Central memory CD8-positive, alpha-beta T cell (primary cell): ENCODE data around the gene PCGF3.
A peak's percentile ranks its signal among the peaks of the same experiment; 100 is the strongest.
"Not testable (repeated sequence)": the region's sequence is repeated elsewhere in the genome, so short reads cannot be mapped to it uniquely, and the experiment has no call there.

Experiments
- ATAC-seq: fragments of 150-1000 bp; cut with Tn5 transposase; replicated peaks from 2 replicates; pipeline ENCODE4 v1.10.0; 2022; ENCODE audit warnings: mild to moderate bottlenecking, moderate FRiP score, moderate number of reproducible peaks; ENCODE audit not compliant: poor library complexity, severe bottlenecking; ENCODE audit errors: extremely low read depth
- DNase-seq, 2 donors: peaks; one replicate each; pipeline ENCODE4 v3.0.0; 2021; ENCODE audit warnings: low spot score in 2 of 2
- H3K27ac Mint-ChIP-seq: one replicate; pipeline ENCODE4 v1.8.0; 2022; ENCODE audit warnings: low read depth, mild to moderate bottlenecking, moderate library complexity, mixed read lengths
- H3K27me3 Mint-ChIP-seq: one replicate; pipeline ENCODE4 v1.8.0; 2022; ENCODE audit warnings: mixed read lengths
- H3K36me3 Mint-ChIP-seq: one replicate; pipeline ENCODE4 v1.8.0; 2022; ENCODE audit warnings: mild to moderate bottlenecking, moderate library complexity, mixed read lengths; ENCODE audit not compliant: insufficient read depth
- H3K4me1 Mint-ChIP-seq: one replicate; pipeline ENCODE4 v1.8.0; 2022; ENCODE audit warnings: mixed read lengths
- H3K4me3 Mint-ChIP-seq: one replicate; pipeline ENCODE4 v1.8.0; 2022; ENCODE audit warnings: mild to moderate bottlenecking, moderate library complexity, mixed read lengths
- H3K9me3 Mint-ChIP-seq: one replicate; pipeline ENCODE4 v1.8.0; 2022; ENCODE audit warnings: mixed read lengths

PCGF3 gene

GRCh38 chr4:766559-767283 is 61.1 kb downstream of the PCGF3 start:
- Mint-ChIP-seq H3K27ac (peak overlapping the region; percentile 22), H3K9me3 (no peaks in the 10 kb centered on the region), H3K36me3 (peaks cover 41% of the 10 kb centered on the region), H3K4me3 (no peak overlapping the region), H3K27me3 (no peaks in the 10 kb centered on the region), H3K4me1 (peaks cover 29% of the 10 kb centered on the region)
- DNase-seq, result no peak
- ATAC-seq, result no peak

GRCh38 chr4:768076-768475 is 62.4 kb downstream of the PCGF3 start:
- no peak overlapping the region for H3K27ac Mint-ChIP-seq
- no peaks in the 10 kb centered on the region for H3K9me3 Mint-ChIP-seq
- ATAC-seq (no peak), DNase-seq (no peak)
- H3K36me3 Mint-ChIP-seq, result peaks cover 43% of the 10 kb centered on the region
- no peak overlapping the region for H3K4me3 Mint-ChIP-seq
- peaks cover 24% of the 10 kb centered on the region for H3K4me1 Mint-ChIP-seq
- no peaks in the 10 kb centered on the region for H3K27me3 Mint-ChIP-seq

- H3K27ac Mint-ChIP-seq, result no peak overlapping the region
- H3K9me3 Mint-ChIP-seq, result no peaks in the 10 kb centered on the region
- ATAC-seq (no peak), DNase-seq (no peak)
- peaks cover 41% of the 10 kb centered on the region for H3K36me3 Mint-ChIP-seq
- H3K27me3 Mint-ChIP-seq, result no peaks in the 10 kb centered on the region
- H3K4me1 Mint-ChIP-seq, result peaks cover 16% of the 10 kb centered on the region
- no peak overlapping the region for H3K4me3 Mint-ChIP-seq
Measured at GRCh38 chr4:768995-769394, 63.4 kb downstream of the PCGF3 start.

GRCh38 chr4:769511-769910 is 63.9 kb downstream of the PCGF3 start:
- peaks cover 18% of the 10 kb centered on the region for H3K4me1 Mint-ChIP-seq
- no peak for ATAC-seq

GRCh38 chr4:770022-770421 is 64.4 kb downstream of the PCGF3 start:
- H3K9me3 Mint-ChIP-seq, result no peaks in the 10 kb centered on the region
- H3K4me1 Mint-ChIP-seq, result peaks cover 23% of the 10 kb centered on the region
- no peak overlapping the region for H3K27ac Mint-ChIP-seq
- H3K27me3 Mint-ChIP-seq, result no peaks in the 10 kb centered on the region
- peaks cover 46% of the 10 kb centered on the region for H3K36me3 Mint-ChIP-seq
- no peak overlapping the region for H3K4me3 Mint-ChIP-seq
- ATAC-seq (no peak), DNase-seq (no peak)

More at GRCh38 chr4:769511-769910, 63.9 kb downstream of the PCGF3 start:
- Mint-ChIP-seq H3K27me3 (no peaks in the 10 kb centered on the region), H3K9me3 (no peaks in the 10 kb centered on the region), H3K36me3 (peaks cover 45% of the 10 kb centered on the region), H3K27ac (no peak overlapping the region), H3K4me3 (no peak overlapping the region)
- DNase-seq, result no peak

GRCh38 chr4:771464-771863 is 65.8 kb downstream of the PCGF3 start:
- Mint-ChIP-seq H3K36me3 (peaks cover 47% of the 10 kb centered on the region), H3K27me3 (no peaks in the 10 kb centered on the region), H3K27ac (no peak overlapping the region), H3K4me3 (no peak overlapping the region), H3K9me3 (no peaks in the 10 kb centered on the region), H3K4me1 (peaks cover 27% of the 10 kb centered on the region)
- DNase-seq (no peak), ATAC-seq (no peak)

- no peak for DNase-seq
- no peak for ATAC-seq
- Mint-ChIP-seq H3K4me3 (no peak overlapping the region), H3K9me3 (no peaks in the 10 kb centered on the region), H3K27ac (no peak overlapping the region), H3K4me1 (peaks cover 29% of the 10 kb centered on the region), H3K27me3 (no peaks in the 10 kb centered on the region), H3K36me3 (peaks cover 48% of the 10 kb centered on the region)
Measured at GRCh38 chr4:772118-772517, 66.5 kb downstream of the PCGF3 start.

- peaks cover 35% of the 10 kb centered on the region for H3K4me1 Mint-ChIP-seq
Measured at GRCh38 chr4:772776-773175, 67.1 kb downstream of the PCGF3 start.

GRCh38 chr4:773214-773613 is 67.6 kb downstream of the PCGF3 start:
- ATAC-seq (no peak), DNase-seq (no peak)
- Mint-ChIP-seq H3K4me3 (no peak overlapping the region), H3K27ac (no peak overlapping the region), H3K36me3 (peaks cover 52% of the 10 kb centered on the region), H3K4me1 (peaks cover 39% of the 10 kb centered on the region), H3K9me3 (no peaks in the 10 kb centered on the region), H3K27me3 (no peaks in the 10 kb centered on the region)

More at GRCh38 chr4:772776-773175, 67.1 kb downstream of the PCGF3 start:
- peaks cover 47% of the 10 kb centered on the region for H3K36me3 Mint-ChIP-seq
- H3K27ac Mint-ChIP-seq, result no peak overlapping the region
- no peaks in the 10 kb centered on the region for H3K27me3 Mint-ChIP-seq
- H3K4me3 Mint-ChIP-seq, result no peak overlapping the region
- H3K9me3 Mint-ChIP-seq, result no peaks in the 10 kb centered on the region
- ATAC-seq (no peak), DNase-seq (no peak)

GRCh38 chr4:774419-775092 is 68.9 kb downstream of the PCGF3 start:
- not testable (repeated sequence) for ATAC-seq, H3K27me3 Mint-ChIP-seq, H3K9me3 Mint-ChIP-seq, DNase-seq
- Mint-ChIP-seq H3K4me3 (peak overlapping the region; percentile 32), H3K27ac (peak overlapping the region; percentile 44), H3K36me3 (peaks cover 56% of the 10 kb centered on the region), H3K4me1 (peaks cover 45% of the 10 kb centered on the region)

- H3K9me3 Mint-ChIP-seq, DNase-seq, H3K27me3 Mint-ChIP-seq, ATAC-seq: not testable (repeated sequence)
- Mint-ChIP-seq H3K36me3 (peaks cover 55% of the 10 kb centered on the region), H3K4me3 (peak overlapping the region; percentile 31), H3K4me1 (peaks cover 55% of the 10 kb centered on the region), H3K27ac (peak overlapping the region; percentile 11)
Measured at GRCh38 chr4:775485-775884, 69.9 kb downstream of the PCGF3 start.

- DNase-seq, result no peak
- H3K9me3 Mint-ChIP-seq, result no peaks in the 10 kb centered on the region
- peaks cover 60% of the 10 kb centered on the region for H3K36me3 Mint-ChIP-seq
- ATAC-seq, result no peak
- H3K4me3 Mint-ChIP-seq, result no peak overlapping the region
- H3K4me1 Mint-ChIP-seq, result peaks cover 56% of the 10 kb centered on the region
- H3K27me3 Mint-ChIP-seq, result no peaks in the 10 kb centered on the region
- peak overlapping the region; percentile 72 for H3K27ac Mint-ChIP-seq
Measured at GRCh38 chr4:776743-777441, 71.3 kb downstream of the PCGF3 start.
